ENCODE results near the gene GTF2E1.
"Not testable (repeated sequence)": the region's sequence is repeated elsewhere in the genome, so short reads cannot be mapped to it uniquely, and the experiment has no call there.

The GTF2E1 gene

DNA sequence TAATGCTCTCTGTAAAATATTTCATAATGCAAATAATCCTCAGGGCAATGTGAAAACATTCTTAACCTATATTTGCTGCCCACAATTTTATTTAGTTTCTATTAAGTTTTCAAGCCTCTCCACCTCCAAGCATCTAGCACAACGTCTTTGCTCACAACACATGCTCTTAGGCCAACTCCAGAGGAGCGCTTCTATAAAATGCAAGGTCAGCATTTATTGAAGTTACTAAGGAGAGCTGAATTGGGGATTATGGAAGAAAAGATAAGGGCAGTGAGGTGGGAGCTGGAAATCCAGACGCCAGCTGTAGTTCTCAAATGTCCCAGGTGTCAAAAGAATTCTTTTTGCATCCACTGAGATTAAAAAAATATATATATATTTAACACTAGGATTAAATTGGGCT is 1.2 kb upstream of the GTF2E1 start:
- Histone ChIP-seq H3K4me3 (peak overlapping the region; percentile 87), H3K9me3 (no peaks in the 10 kb centered on the region; the same call in 1 of the 2 replicates), H3K4me1 (peaks cover 11% of the 10 kb centered on the region), H3K27me3 (ENCODE audit: low read depth) (no peaks in the 10 kb centered on the region), H3K36me3 (replicated peaks) (no peaks in the 10 kb centered on the region)
- in situ Hi-C loops (cut with MboI; ENCODE audit: low sequenced_read_pairs) = no loop called here
- no peak for DNase-seq (ENCODE audit: low spot score in 2 of 2)

DNA sequence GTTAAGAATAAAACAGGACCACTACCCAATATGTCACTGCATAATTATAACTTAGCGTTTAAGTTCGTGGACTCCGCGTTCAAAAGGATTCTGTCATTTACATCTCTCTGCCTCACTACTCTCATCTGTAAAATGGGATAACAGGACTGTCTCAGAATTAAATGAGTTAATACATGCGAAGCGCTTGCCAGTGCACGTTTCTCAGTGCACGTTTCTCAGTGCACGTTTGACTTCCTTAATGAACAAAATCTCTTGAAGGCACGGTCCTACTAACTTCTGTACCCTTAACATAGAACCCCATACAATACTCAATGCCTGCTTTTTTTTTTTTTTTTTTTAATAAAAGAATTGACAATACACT is 727 bp upstream of the GTF2E1 start:
- Histone ChIP-seq H3K4me3 (peak overlapping the region; percentile 87), H3K9me3 (no peaks in the 10 kb centered on the region; the same call in 1 of the 2 replicates), H3K4me1 (peaks cover 11% of the 10 kb centered on the region), H3K27me3 (ENCODE audit: low read depth) (no peaks in the 10 kb centered on the region), H3K36me3 (replicated peaks) (no peaks in the 10 kb centered on the region)
- no peak for DNase-seq (ENCODE audit: low spot score in 2 of 2)
- in situ Hi-C loops (cut with MboI; ENCODE audit: low sequenced_read_pairs) = no loop called here

DNA sequence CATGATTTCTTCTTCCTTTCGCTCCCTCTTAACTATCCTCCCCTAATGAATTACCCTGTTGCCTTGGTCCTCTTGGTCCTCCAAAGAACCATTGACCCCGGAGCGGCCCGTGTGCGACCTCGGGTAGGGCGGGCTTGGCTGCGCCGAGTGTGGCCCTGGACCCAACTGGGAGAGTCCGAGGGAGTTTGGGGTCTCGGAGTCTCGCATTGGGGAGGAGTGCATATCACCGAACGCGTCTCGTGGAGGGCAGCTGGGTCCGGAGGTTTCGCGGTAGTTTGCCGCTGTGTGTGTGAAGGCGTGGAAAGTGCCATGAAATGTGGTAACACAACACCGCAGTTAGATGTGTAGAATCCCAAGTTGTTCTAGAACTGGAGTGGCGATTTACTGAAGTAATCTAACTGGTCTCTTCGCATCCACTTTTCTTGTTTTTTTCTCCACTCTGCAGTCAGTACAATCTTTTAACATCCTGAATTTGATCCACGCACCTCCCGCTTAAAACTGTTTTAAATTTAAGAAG is 363 bp downstream of the GTF2E1 start:
- no peaks in the 10 kb centered on the region for H3K36me3 ChIP-seq (replicated peaks)
- H3K4me3 ChIP-seq = peak overlapping the region; percentile 87
- in situ Hi-C loops (cut with MboI; ENCODE audit: low sequenced_read_pairs) = no loop called here
- peak in 1 of 2 experiments; percentile 40 for DNase-seq (ENCODE audit: low spot score in 2 of 2)
- H3K9me3 ChIP-seq = no peaks in the 10 kb centered on the region; the same call in 1 of the 2 replicates
- H3K4me1 ChIP-seq = peaks cover 11% of the 10 kb centered on the region
- H3K27me3 ChIP-seq (ENCODE audit: low read depth) = no peaks in the 10 kb centered on the region

DNA sequence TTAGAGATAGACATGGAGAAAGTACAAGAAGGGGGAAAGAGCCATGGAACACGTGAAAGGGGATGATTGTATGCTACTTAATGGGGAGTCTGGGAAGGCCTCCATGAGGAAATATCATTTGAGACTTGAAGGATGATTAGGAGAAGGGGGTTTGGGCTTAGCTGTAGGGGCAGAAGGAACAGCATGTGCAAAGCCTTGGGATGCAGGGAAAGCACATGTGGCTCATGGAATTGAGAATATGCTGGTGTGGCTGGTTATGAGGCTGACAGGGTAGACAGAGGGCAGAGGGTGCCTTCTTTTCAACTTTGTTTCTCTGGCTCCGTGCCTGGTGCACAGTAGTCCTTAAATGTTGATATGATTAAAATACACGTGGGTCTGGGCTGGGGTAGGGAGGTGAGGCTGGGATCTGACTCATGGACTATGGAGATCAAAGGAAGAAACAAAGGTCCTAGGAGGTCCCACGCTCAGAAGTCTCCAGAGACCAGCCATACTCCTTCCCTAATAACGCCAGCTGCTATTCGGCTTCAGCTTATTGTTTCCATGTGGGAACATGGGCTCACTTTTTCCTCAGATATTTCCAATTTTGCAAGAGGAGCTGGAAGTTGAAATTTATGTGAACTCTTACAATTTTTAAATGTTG is 1.1 kb downstream of the GTF2E1 start:
- no peaks in the 10 kb centered on the region for H3K27me3 ChIP-seq (ENCODE audit: low read depth)
- H3K9me3 ChIP-seq = no peaks in the 10 kb centered on the region
- H3K4me3 ChIP-seq = peak overlapping the region; percentile 87
- in situ Hi-C loops (cut with MboI; ENCODE audit: low sequenced_read_pairs) = no loop called here
- H3K36me3 ChIP-seq (replicated peaks) = no peaks in the 10 kb centered on the region
- no peak for DNase-seq (ENCODE audit: low spot score in 2 of 2)
- H3K4me1 ChIP-seq = peaks cover 11% of the 10 kb centered on the region

DNA sequence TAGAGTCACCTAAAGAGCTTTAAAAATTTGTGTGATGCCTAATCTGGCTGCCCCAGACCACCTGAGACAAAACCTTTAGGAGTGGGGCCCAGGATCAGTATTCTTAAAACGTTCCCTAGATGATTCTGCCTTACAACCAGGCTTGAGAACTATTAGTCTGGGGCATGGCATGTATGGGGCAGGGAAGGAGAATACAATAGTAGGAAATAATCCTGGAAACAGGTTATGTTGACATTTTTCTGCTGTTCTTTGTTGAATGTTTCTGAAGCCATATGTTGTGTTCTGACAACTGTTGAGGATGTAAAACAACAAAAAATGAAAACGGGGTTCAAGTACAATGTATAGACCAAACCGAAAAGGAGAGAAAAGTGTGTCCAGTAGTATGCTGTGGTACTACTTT is 2.9 kb downstream of the GTF2E1 start:
- no peaks in the 10 kb centered on the region for H3K9me3 ChIP-seq
- no peaks in the 10 kb centered on the region for H3K27me3 ChIP-seq (ENCODE audit: low read depth)
- no peak for DNase-seq (ENCODE audit: low spot score in 2 of 2)
- peaks cover 11% of the 10 kb centered on the region for H3K4me1 ChIP-seq
- in situ Hi-C loops (cut with MboI; ENCODE audit: low sequenced_read_pairs) = no loop called here
- H3K4me3 ChIP-seq = no peak overlapping the region
- no peaks in the 10 kb centered on the region for H3K36me3 ChIP-seq (replicated peaks)

DNA sequence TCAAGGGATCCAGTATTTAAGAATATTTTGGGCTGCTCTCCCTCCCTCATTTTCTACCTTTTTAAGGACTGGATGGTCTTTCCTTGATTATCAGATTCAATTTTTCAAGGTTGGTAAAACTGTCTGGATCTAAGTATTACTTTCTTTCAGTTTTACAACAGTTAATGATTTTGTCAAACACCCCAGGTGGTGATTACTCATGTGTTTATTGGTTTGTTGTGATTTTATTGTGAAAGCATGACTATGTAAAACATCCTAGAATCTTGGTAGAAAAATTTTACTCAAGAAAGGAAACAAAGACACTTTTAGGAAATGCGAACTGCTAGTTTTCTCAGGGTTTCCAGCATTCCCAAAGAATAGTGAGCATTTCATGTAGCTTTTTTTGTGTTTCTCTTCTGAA is 7.3 kb downstream of the GTF2E1 start:
- Histone ChIP-seq H3K36me3 (replicated peaks) (no peaks in the 10 kb centered on the region), H3K4me3 (no peak overlapping the region), H3K9me3 (no peaks in the 10 kb centered on the region), H3K27me3 (ENCODE audit: low read depth) (no peaks in the 10 kb centered on the region), H3K4me1 (no peaks in the 10 kb centered on the region)
- in situ Hi-C loops (cut with MboI; ENCODE audit: low sequenced_read_pairs) = no loop called here
- no peak for DNase-seq (ENCODE audit: low spot score in 2 of 2)

DNA sequence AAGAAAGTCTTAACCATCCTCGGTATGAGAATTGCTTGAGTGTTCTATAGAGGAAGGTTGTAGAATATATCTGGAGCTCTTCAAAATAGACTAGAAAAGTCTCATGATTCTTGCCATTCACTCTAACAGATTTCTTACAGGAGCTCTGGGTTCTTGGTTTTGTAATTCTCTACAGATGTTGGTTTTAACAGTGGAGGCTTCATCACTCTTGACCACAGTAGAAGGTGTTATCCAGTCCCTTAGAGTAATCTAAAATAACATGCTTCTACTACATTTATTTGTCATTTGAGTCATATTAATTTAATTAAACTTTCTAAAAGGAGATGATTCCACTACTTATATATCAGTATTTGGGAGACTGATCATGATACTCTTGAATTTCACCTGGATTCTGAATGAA is 9.7 kb downstream of the GTF2E1 start:
- no peaks in the 10 kb centered on the region for H3K27me3 ChIP-seq (ENCODE audit: low read depth)
- in situ Hi-C loops (cut with MboI; ENCODE audit: low sequenced_read_pairs) = no loop called here
- H3K36me3 ChIP-seq (replicated peaks) = 0 out of 2 replicates have a peak, but pooled peaks cover 4% of the 10 kb centered on the region
- no peak overlapping the region for H3K4me3 ChIP-seq
- no peaks in the 10 kb centered on the region for H3K4me1 ChIP-seq
- no peaks in the 10 kb centered on the region for H3K9me3 ChIP-seq
- no peak for DNase-seq (ENCODE audit: low spot score in 2 of 2)

DNA sequence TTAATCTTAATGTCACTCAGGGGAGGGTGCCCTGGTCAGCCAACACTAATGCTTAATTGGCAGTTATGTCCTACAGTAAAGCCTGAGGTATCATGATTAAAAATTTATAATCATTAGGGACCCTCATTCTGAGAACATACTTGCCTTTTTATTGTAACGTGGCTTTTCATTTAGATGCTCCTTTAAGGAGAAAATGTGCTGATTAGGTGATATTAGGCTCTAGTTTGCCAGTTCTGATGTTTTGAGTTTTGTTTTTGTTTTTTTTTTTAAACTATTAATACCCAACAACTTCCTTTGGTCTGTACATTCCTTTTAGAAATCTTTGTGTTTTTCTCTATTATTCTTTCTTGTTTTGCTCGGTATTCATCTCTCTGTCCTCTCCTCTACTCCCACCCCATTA is 10.3 kb downstream of the GTF2E1 start:
- Histone ChIP-seq H3K27me3 (ENCODE audit: low read depth) (no peaks in the 10 kb centered on the region), H3K4me1 (no peaks in the 10 kb centered on the region), H3K36me3 (replicated peaks) (0 out of 2 replicates have a peak, but pooled peaks cover 4% of the 10 kb centered on the region), H3K9me3 (no peaks in the 10 kb centered on the region), H3K4me3 (no peak overlapping the region)
- no peak for DNase-seq (ENCODE audit: low spot score in 2 of 2)
- in situ Hi-C loops (cut with MboI; ENCODE audit: low sequenced_read_pairs) = no loop called here

DNA sequence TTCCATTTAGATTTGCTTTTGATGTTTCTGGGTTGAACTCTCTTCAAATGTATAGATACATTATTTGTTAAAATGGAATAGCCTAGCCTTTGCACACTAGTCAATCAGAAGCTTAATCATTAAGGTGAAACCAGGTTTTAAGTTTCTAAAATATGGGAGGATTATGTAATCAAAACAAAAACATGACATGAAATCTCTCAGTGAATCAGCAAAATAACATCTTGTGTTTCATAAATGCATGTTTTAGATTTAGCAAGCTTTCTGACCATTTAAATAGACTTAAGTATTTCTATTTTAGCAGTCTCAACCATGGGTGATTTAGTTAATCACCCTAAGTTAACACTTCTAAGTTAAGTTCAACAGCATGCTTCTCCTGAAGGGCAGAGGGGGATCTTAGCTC is 11.3 kb downstream of the GTF2E1 start:
- DNase-seq (ENCODE audit: low spot score in 2 of 2) = no peak
- H3K36me3 ChIP-seq (replicated peaks) = 0 out of 2 replicates have a peak, but pooled peaks cover 4% of the 10 kb centered on the region
- H3K27me3 ChIP-seq (ENCODE audit: low read depth) = no peaks in the 10 kb centered on the region
- H3K4me3 ChIP-seq = no peak overlapping the region
- H3K4me1 ChIP-seq = no peaks in the 10 kb centered on the region
- no peaks in the 10 kb centered on the region for H3K9me3 ChIP-seq
- in situ Hi-C loops (cut with MboI; ENCODE audit: low sequenced_read_pairs) = no loop called here

DNA sequence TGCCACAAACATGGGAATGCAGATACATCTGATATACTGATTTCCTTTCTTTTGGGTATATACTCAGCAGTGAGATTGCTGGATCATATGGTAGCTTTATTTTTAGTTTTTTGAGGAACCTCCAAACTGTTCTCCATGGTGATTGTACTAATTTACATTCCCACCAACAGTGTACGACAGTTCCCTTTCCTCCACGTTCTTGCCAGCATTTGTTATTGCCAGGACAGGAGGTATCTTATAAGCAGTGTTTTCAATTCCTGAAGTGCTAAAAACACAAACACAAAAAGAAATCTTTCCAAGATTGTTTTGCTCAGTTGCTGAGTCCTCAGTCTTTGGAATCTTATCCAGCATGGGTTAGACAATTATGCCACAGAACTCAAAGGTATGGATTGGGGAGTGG is 13.5 kb downstream of the GTF2E1 start:
- no peaks in the 10 kb centered on the region for H3K4me1 ChIP-seq
- H3K4me3 ChIP-seq = no peak overlapping the region
- H3K27me3 ChIP-seq (ENCODE audit: low read depth) = no peaks in the 10 kb centered on the region
- H3K36me3 ChIP-seq (replicated peaks) = peaks cover 4% of the 10 kb centered on the region; the same call in 1 of the 2 replicates
- no peaks in the 10 kb centered on the region for H3K9me3 ChIP-seq
- in situ Hi-C loops (cut with MboI; ENCODE audit: low sequenced_read_pairs) = no loop called here
- DNase-seq (ENCODE audit: low spot score in 2 of 2) = no peak

DNA sequence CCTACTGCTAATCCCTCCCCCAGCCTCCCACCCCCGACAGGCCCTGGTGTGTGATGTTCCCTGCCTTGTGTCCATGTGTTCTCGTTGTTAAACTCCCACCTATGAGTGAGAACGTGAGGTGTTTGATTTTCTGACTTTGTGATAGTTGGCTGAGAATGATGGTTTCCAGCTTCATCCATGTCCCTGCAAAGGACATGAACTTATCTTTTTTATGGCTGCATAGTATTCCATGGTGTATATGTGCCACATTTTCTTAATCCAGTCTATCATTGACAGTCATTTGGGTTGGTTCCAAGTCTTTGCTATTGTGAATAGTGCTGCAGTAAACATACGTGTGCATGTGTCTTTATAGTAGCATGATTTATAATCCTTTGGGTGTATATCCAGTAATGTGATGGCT is 16.0 kb downstream of the GTF2E1 start:
- H3K9me3 ChIP-seq; H3K27me3 ChIP-seq (ENCODE audit: low read depth); H3K4me1 ChIP-seq; H3K4me3 ChIP-seq; in situ Hi-C loops (cut with MboI; ENCODE audit: low sequenced_read_pairs); DNase-seq (ENCODE audit: low spot score in 2 of 2); H3K36me3 ChIP-seq (replicated peaks): not testable (repeated sequence)

DNA sequence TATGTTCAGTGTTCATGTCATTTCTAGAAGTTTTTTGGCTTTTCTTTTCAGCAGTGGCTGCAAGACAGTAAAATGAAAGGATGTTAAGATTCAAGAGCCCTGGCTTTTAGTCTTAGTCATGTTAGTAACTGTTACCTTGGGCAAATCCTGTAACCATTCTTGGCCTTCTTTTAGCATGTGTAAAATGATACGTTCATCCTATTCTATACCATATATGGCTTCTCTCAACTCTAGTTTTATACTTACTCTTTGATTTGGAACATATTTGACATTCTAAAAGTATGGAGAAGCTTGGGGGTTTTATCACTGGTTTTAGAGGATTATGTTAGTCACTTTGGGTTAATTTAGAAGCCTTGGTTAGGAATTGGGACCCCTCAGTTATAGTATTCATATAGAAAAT is 20.1 kb downstream of the GTF2E1 start:
- H3K36me3 ChIP-seq (replicated peaks) = no peaks in the 10 kb centered on the region; the same call in 1 of the 2 replicates
- in situ Hi-C loops (cut with MboI; ENCODE audit: low sequenced_read_pairs) = no loop called here
- no peak overlapping the region for H3K4me3 ChIP-seq
- no peaks in the 10 kb centered on the region for H3K27me3 ChIP-seq (ENCODE audit: low read depth)
- no peaks in the 10 kb centered on the region for H3K9me3 ChIP-seq
- DNase-seq (ENCODE audit: low spot score in 2 of 2) = peak in 1 of 2 experiments; percentile 16
- peaks cover 9% of the 10 kb centered on the region for H3K4me1 ChIP-seq

DNA sequence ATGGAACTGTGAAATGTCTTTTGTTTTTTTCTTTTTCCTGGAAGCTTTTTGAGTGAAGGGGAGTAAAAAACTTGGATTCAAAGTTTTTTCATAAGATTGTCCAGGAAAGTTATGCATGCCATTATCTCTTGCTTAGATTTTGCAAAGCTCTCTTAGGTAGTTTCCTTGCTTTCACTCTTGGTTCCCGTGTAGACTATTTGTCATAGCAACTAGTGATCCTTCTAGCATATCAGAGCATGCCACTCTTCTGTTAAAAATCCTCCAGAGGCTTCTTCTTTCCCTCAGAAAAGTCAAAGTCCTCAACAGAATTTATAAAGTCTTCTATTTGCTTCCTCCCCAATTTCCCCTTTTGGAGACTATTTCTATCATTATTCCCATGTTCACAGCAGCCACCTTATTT is 21.1 kb downstream of the GTF2E1 start:
- H3K9me3 ChIP-seq = no peaks in the 10 kb centered on the region
- no peak overlapping the region for H3K4me3 ChIP-seq
- in situ Hi-C loops (cut with MboI; ENCODE audit: low sequenced_read_pairs) = no loop called here
- H3K4me1 ChIP-seq = peaks cover 9% of the 10 kb centered on the region
- DNase-seq (ENCODE audit: low spot score in 2 of 2) = no peak
- H3K36me3 ChIP-seq (replicated peaks) = no peaks in the 10 kb centered on the region; the same call in 1 of the 2 replicates
- no peaks in the 10 kb centered on the region for H3K27me3 ChIP-seq (ENCODE audit: low read depth)

DNA sequence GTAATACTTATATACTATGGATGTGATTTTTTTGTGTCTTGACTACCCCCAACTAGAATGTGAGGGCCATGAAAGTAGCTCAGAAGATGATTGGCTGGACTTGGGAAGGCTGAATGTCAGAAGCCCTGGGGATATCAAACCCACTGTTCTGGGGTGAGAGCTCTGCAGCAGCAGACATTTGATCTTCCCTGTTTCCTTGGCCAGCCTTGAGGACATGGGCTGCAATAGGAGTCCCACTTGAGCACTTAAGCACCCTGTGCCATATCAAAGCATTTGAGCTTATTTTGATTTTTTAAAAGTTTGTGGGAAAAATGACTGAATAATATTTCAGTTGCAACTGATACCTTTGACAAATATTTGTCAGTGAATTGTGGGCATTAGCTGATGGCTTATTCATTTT is 21.7 kb downstream of the GTF2E1 start:
- in situ Hi-C loops (cut with MboI; ENCODE audit: low sequenced_read_pairs) = no loop called here
- DNase-seq (ENCODE audit: low spot score in 2 of 2) = no peak
- no peak overlapping the region for H3K4me3 ChIP-seq

More for the DNA sequence above, 21.7 kb downstream of the GTF2E1 start:
- Histone ChIP-seq H3K4me1 (peaks cover 9% of the 10 kb centered on the region), H3K36me3 (replicated peaks) (no peaks in the 10 kb centered on the region; the same call in 1 of the 2 replicates), H3K9me3 (no peaks in the 10 kb centered on the region), H3K27me3 (ENCODE audit: low read depth) (no peaks in the 10 kb centered on the region)
